HG03159 (cell line): ENCODE results near the gene SLC25A27.

Source experiments
- ATAC-seq: cut with Tn5 transposase; IDR thresholded peaks from one replicate; pipeline ENCODE4 v1.9.1; 2021; ENCODE audit warnings: mild to moderate bottlenecking, moderate library complexity; ENCODE audit not compliant: unreplicated experiment

The SLC25A27 gene

GRCh38 chr6:46711491-46711890 is 58.7 kb downstream of the SLC25A27 start:
- ATAC-seq = no peak

- no peak for ATAC-seq
Measured at GRCh38 chr6:46715141-46715540, 62.4 kb downstream of the SLC25A27 start.

- no peak for ATAC-seq
Measured at GRCh38 chr6:46719099-46719498, 66.3 kb downstream of the SLC25A27 start.

GRCh38 chr6:46720401-46720800 is 67.6 kb downstream of the SLC25A27 start:
- no peak for ATAC-seq
